Mucosa of rectum (tissue), 2 donors: ENCODE measurements around the gene PLCL1.

Experiments used
- H3K27ac ChIP-seq, 2 donors: one replicate each; pipeline ENCODE4 v1.7.0; 2013; ENCODE audit warnings: inconsistent platforms in 2 of 2, low read depth in 2 of 2, low read length in 2 of 2
- H3K27me3 ChIP-seq, 2 donors: one replicate each; pipeline ENCODE4 v1.7.0; 2013; ENCODE audit warnings: low read length in 2 of 2; ENCODE audit not compliant: control insufficient read depth in 2 of 2, insufficient read depth in 2 of 2
- H3K36me3 ChIP-seq, 2 donors: one replicate each; pipeline ENCODE4 v1.7.0; 2013; ENCODE audit warnings: low read length in 2 of 2; ENCODE audit not compliant: control insufficient read depth in 2 of 2, insufficient read depth in 2 of 2
- H3K4me1 ChIP-seq, 2 donors: one replicate each; pipeline ENCODE4 v1.7.0; 2013; ENCODE audit warnings: low read length in 2 of 2, mild to moderate bottlenecking in 1 of 2; ENCODE audit not compliant: control insufficient read depth in 2 of 2, insufficient read depth in 2 of 2
- H3K4me3 ChIP-seq, 2 donors: one replicate each; pipeline ENCODE4 v1.7.0; 2013; ENCODE audit warnings: low read length in 2 of 2
- H3K9ac ChIP-seq, 2 donors: one replicate each; pipeline ENCODE4 v1.7.0; 2013; ENCODE audit warnings: low read length in 2 of 2, low read depth in 1 of 2, mild to moderate bottlenecking in 1 of 2
- H3K9me3 ChIP-seq, 2 donors: one replicate each; pipeline ENCODE4 v1.7.0; 2013; ENCODE audit warnings: low read length in 2 of 2; ENCODE audit not compliant: control insufficient read depth in 2 of 2
- donor health status: healthy.
- donor health status: Normal muscosa, but diverticular disease.

The PLCL1 gene

DNA sequence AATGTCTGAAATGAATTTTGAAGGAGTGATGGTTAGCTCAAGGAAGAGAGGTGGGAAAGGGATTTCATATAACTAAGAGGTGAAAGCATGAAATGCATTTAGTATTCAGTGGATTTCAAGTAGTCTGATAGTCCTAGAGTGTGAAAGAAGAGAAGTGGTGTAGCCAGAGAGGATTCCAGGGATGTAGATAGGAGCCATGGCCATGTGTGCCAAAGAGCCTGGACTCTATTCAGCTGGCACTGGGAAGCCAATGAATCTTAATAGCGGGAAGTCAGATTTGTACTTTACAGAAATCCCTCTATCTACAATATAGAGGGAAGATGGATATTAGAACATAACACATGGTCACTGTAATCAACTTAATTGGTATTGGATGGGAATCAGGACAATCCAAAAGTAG lies 10.9 kb upstream of the PLCL1 start:
- Histone ChIP-seq H3K27ac (no peak overlapping the region), H3K9ac (no peak overlapping the region), H3K27me3 (peaks cover 0 to 2% of the 10 kb centered on the region in 2 donors), H3K36me3 (no peaks in the 10 kb centered on the region), H3K9me3 (no peaks in the 10 kb centered on the region), H3K4me1 (no peaks in the 10 kb centered on the region), H3K4me3 (no peak overlapping the region)

DNA sequence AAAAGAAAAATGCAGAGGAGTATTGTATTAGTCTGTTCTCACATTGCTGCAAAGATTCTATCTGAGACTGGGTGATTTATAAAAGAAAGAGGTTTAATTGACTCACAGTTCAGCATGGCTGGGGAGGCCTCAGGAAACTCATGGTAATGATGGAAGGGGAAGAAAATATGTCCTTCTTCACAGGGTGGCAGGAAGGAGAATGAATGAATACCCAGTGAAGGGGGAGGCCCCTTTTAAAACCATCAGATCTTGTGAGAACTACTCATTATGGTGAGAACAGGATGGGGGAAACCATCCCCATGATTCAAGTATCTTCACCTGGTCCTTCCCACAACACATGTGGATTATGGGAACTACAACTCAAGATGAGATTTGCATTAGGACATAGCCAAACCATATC lies 9.1 kb upstream of the PLCL1 start:
- no peak overlapping the region for H3K9ac ChIP-seq
- no peaks in the 10 kb centered on the region for H3K36me3 ChIP-seq
- H3K27ac ChIP-seq: no peak overlapping the region
- H3K4me1 ChIP-seq: no peaks in the 10 kb centered on the region
- no peak overlapping the region for H3K4me3 ChIP-seq
- peaks cover 0 to 2% of the 10 kb centered on the region in 2 donors for H3K27me3 ChIP-seq
- H3K9me3 ChIP-seq: no peaks in the 10 kb centered on the region

DNA sequence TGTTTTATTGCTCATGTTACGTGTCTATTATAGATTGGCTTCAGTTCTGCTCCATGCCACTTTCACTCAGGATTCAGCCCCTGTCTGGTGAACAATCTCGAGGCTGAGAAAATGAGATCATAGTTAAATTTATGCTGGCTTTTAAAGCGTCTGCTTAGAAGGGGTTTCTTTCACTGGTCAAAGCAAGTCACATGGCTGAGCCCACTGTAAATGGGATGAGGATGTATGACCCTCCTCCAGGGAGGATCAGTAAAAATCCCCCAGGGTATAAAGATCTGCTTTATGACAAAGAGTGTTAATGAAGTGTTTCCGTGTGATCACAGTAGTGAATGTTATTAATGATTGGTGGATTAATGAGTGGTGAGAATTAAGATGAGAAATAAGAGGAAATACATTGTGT lies 6.2 kb upstream of the PLCL1 start:
- Histone ChIP-seq H3K27me3 (no peaks in the 10 kb centered on the region), H3K4me1 (no peaks in the 10 kb centered on the region), H3K27ac (no peak overlapping the region), H3K4me3 (no peak overlapping the region), H3K9me3 (no peaks in the 10 kb centered on the region), H3K9ac (no peak overlapping the region), H3K36me3 (no peaks in the 10 kb centered on the region)

GRCh38 chr2:197799068-197799467 lies 5.3 kb upstream of the PLCL1 start:
- Histone ChIP-seq H3K27ac (no peak overlapping the region), H3K36me3 (no peaks in the 10 kb centered on the region), H3K4me1 (peaks cover 2 to 3% of the 10 kb centered on the region in 2 donors), H3K4me3 (no peak overlapping the region), H3K9ac (no peak overlapping the region), H3K27me3 (no peaks in the 10 kb centered on the region), H3K9me3 (no peaks in the 10 kb centered on the region)

GRCh38 chr2:197800091-197800490 lies 4.3 kb upstream of the PLCL1 start:
- Histone ChIP-seq H3K4me1 (peaks cover 2 to 4% of the 10 kb centered on the region in 2 donors), H3K4me3 (no peak overlapping the region), H3K36me3 (no peaks in the 10 kb centered on the region), H3K27me3 (no peaks in the 10 kb centered on the region), H3K9me3 (no peaks in the 10 kb centered on the region), H3K9ac (no peak overlapping the region), H3K27ac (no peak overlapping the region)

GRCh38 chr2:197801033-197801432 lies 3.4 kb upstream of the PLCL1 start:
- Histone ChIP-seq H3K4me1 (peaks cover 2 to 4% of the 10 kb centered on the region in 2 donors), H3K36me3 (no peaks in the 10 kb centered on the region), H3K9me3 (no peaks in the 10 kb centered on the region), H3K4me3 (no peak overlapping the region), H3K27me3 (peaks cover under 1 to 7% of the 10 kb centered on the region in 2 donors), H3K27ac (no peak overlapping the region), H3K9ac (no peak overlapping the region)

- Histone ChIP-seq H3K9ac (no peak overlapping the region), H3K9me3 (no peaks in the 10 kb centered on the region), H3K27ac (no peak overlapping the region), H3K27me3 (peaks cover 4 to 7% of the 10 kb centered on the region in 2 donors), H3K4me1 (peaks cover 2 to 4% of the 10 kb centered on the region in 2 donors), H3K4me3 (no peak overlapping the region), H3K36me3 (no peaks in the 10 kb centered on the region)
Observed at GRCh38 chr2:197803033-197803444, 1.4 kb upstream of the PLCL1 start.

GRCh38 chr2:197804758-197805714 lies 643 bp downstream of the PLCL1 start:
- no peaks in the 10 kb centered on the region for H3K9me3 ChIP-seq
- H3K36me3 ChIP-seq: no peaks in the 10 kb centered on the region
- peaks cover 7% of the 10 kb centered on the region in 2 donors for H3K27me3 ChIP-seq
- H3K4me3 ChIP-seq: peak overlapping the region; percentile 64 to 68
- H3K9ac ChIP-seq: peak overlapping the region in 1 of 2 donors; percentile 52
- peak overlapping the region in 1 of 2 donors; percentile 25 for H3K27ac ChIP-seq
- H3K4me1 ChIP-seq: peaks cover 2 to 4% of the 10 kb centered on the region in 2 donors

DNA sequence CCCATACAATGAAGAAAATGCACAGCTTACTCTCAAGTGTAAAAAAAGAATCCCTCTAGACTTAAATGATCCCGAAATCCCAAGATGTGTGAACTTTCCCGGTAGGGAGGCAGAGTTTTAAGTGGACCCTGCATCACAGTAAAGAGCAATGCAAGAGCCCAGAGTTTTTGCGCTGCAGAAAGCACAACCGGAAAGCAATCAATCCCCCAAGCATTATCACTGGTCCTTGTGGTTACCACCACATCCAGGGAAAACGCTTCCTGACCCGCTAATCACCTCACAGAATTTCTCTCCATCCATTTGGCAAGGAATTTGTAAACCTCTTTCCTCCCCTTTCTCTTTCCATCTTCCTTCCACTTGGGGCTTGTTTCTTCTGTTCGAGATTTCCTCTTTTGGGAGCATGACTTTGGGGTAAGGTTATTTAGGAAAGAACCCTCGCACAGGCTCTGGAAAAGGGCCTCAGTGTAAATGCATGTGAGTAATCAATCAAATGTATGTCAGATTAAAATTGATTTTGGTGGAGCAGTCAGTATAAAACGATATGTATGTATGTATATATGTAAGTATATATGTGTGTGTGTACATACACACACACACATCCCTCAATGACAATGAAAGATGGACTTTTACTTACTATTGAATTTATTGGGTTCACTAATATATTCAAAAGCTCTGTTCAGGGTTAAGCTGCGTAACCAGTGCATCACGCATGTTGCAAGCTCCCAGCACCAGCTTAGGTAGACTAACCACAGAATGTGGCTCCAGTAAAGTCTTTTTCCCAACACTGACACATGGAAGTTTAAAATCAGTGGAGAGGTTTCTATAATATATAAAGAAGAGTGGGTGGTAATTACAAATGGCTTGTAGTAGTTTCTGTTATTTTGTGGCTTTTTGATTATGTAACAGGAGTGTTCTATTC lies 1.6 kb downstream of the PLCL1 start:
- H3K4me3 ChIP-seq: peak overlapping the region; percentile 64 to 68
- H3K27me3 ChIP-seq: peaks cover 7% of the 10 kb centered on the region in 2 donors
- no peaks in the 10 kb centered on the region for H3K9me3 ChIP-seq
- H3K36me3 ChIP-seq: no peaks in the 10 kb centered on the region
- H3K9ac ChIP-seq: peak overlapping the region in 1 of 2 donors; percentile 52
- no peak overlapping the region for H3K27ac ChIP-seq
- peaks cover 2 to 4% of the 10 kb centered on the region in 2 donors for H3K4me1 ChIP-seq

DNA sequence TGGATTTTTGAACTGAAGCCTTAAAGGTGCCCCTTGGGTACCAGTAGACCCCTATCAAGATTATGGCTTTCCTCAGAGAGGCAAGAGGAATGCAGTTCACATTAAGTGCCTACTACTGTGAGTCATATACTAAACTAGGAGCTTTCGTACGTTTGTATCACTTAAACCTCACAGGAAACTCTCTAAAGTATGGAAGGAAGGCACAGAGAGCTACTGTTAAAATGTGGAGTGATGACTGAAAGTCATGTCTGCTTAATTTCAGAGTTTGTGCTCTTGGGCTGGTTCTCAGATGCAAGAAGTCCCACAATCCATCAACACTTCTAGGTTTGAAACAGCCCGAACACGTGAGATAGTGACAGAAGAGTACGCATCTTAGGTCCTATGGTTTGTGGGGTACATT lies 4.7 kb downstream of the PLCL1 start:
- Histone ChIP-seq H3K27ac (no peak overlapping the region), H3K9me3 (no peaks in the 10 kb centered on the region), H3K27me3 (peaks cover 7% of the 10 kb centered on the region in 2 donors), H3K9ac (no peak overlapping the region), H3K36me3 (no peaks in the 10 kb centered on the region), H3K4me1 (peaks cover 0 to under 1% of the 10 kb centered on the region in 2 donors), H3K4me3 (no peak overlapping the region)
